Measurements from ENCODE around the gene PRSS16. TPM values are rescaled to one million over a fixed set of nuclear protein-coding genes. Genes with fewer than 3 reads are reported as not detected.

PRSS16 gene
- total and polyA plus RNA-seq, 9 of the 15 experiments (the other 6 are each of a cell fraction or from before 2014, with no cell fraction given): 4.5 to 21.3 (median 12.1) TPM

GRCh38 chr6:27297857-27298730 lies 50.6 kb downstream of the PRSS16 start (continued):
- TF ChIP-seq, protein P1, sequence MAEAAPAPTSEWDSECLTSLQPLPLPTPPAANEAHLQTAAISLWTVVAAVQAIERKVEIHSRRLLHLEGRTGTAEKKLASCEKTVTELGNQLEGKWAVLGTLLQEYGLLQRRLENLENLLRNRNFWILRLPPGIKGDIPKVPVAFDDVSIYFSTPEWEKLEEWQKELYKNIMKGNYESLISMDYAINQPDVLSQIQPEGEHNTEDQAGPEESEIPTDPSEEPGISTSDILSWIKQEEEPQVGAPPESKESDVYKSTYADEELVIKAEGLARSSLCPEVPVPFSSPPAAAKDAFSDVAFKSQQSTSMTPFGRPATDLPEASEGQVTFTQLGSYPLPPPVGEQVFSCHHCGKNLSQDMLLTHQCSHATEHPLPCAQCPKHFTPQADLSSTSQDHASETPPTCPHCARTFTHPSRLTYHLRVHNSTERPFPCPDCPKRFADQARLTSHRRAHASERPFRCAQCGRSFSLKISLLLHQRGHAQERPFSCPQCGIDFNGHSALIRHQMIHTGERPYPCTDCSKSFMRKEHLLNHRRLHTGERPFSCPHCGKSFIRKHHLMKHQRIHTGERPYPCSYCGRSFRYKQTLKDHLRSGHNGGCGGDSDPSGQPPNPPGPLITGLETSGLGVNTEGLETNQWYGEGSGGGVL (CRISPR knock-in tag; IDR thresholded peaks at IDR 0.05): no peak
- TF ChIP-seq ELK3 (CRISPR knock-in tag; IDR thresholded peaks at IDR 0.05) (no peak), HDAC1 (IDR thresholded peaks at IDR 0.05) (peak; percentile 35 to 97; a peak in 3 of 4 replicates), ELF1 (tag; IDR thresholded peaks at IDR 0.05) (no peak), HDAC3 (IDR thresholded peaks at IDR 0.05; ENCODE audit: borderline replicate concordance, partially characterized antibody) (peak; percentile 20), MAFK (IDR thresholded peaks at IDR 0.05; ENCODE audit: low read length) (no peak), CEBPG (CRISPR knock-in tag; IDR thresholded peaks at IDR 0.05) (peak; percentile 76), CEBPG (tag; conservative IDR thresholded peaks at IDR 0.05 in 1 of 2, IDR thresholded peaks at IDR 0.05 in 1 of 2) (peak; percentile 75 to 77), NBN (IDR thresholded peaks at IDR 0.05; ENCODE audit: low read depth) (peak; percentile 86), KLF16 (IDR thresholded peaks at IDR 0.05) (no peak), BDP1 (IDR thresholded peaks at IDR 0.05; ENCODE audit: insufficient read depth, insufficient read length) (peak; percentile 73), ZNF318 (IDR thresholded peaks at IDR 0.05; ENCODE audit: borderline replicate concordance in 1 of 2, low read depth in 1 of 2) (no peak), TRIM24 (IDR thresholded peaks at IDR 0.05) (peak in 1 of 2 experiments; percentile 33; a peak in 1 of 4 replicates), ZNF24 (IDR thresholded peaks at IDR 0.05) (peak; percentile 28; the same call in 1 of the 2 replicates), CAMTA2 (CRISPR knock-in tag; conservative IDR thresholded peaks at IDR 0.05) (no peak), NFE2 (IDR thresholded peaks at IDR 0.05; ENCODE audit: low read depth) (no peak), ZNF766 (CRISPR knock-in tag; conservative IDR thresholded peaks at IDR 0.05) (no peak), MXI1 (IDR thresholded peaks at IDR 0.05; ENCODE audit: low read depth, low read length) (peak; percentile 32; the same call in 1 of the 2 replicates)

All from K562 (cell line).